Stimulated activated CD4-positive, alpha-beta T cell treated with anti-CD3 and anti-CD28 coated beads, Interleukin-12 subunit alpha, Interleukin-12 subunit beta, amount 100 ng/mL, for 24 hours (primary cell): ENCODE data around the gene CSMD2.

Source experiments
- DNase-seq, 2 experiments: peaks; one replicate each; pipeline ENCODE4 v3.0.0-alpha.2; 2020; ENCODE audit warnings: low read depth in 2 of 2

Gene CSMD2

DNA sequence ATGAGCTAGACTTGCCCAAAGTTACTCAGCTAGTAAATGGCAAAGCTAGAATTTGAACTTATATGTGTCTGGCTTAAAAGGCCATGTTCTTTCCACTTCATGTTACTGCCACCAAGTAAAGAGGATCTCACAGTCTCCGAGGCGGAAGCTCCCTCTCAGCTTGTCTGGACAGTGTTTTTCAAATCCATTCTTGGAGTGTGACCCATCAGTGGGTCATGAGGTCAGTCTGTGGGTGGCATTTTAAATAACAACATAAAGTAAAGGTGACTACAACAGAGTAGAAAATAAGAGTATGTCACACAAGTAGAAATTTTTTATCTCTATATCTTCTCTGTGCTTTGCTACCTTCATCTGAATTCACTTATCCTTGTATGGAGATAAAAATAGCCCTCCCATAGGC is 304.4 kb downstream of the CSMD2 start:
- no peak for DNase-seq

DNA sequence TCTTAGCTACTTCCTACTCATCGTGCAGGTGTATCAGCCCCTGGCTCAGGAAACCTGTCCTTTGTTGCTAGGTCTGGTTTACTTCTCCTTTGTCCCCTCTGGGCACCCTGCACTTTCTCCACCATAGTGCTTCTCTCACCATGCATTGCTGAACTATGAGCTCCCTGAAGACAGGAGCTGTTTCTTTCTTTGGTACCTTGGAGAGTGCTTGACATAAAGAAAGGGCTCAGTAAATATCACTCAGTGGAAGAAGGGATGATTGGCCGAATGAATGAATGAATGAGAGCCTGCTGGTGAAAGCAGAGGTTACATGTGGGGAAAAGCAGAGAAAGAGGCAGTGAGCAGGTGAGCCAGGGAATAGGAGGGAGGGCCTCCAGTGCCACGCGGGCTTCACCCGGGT is 310.9 kb downstream of the CSMD2 start:
- no peak for DNase-seq

DNA sequence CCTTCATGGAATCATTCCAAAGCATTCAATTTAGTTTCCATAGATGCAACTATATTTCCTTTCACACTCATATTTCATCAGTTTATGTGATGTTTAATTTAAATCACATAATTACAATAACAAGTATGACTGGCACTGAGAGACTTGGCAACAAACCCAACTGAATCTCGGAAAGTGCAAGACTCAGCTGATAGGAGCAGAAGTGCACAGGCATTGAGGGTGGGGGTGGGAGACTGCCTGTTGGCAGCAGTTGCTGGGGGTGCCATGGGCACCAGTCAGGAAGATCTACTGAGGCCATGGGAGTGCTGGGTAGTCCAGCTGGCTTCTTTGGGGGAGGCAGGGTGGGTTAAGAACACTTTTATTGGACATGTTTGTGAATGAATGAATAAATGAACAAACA is 311.6 kb downstream of the CSMD2 start:
- DNase-seq, result no peak

GRCh38 chr1:33852711-33853110 is 312.3 kb downstream of the CSMD2 start:
- DNase-seq, result no peak

DNA sequence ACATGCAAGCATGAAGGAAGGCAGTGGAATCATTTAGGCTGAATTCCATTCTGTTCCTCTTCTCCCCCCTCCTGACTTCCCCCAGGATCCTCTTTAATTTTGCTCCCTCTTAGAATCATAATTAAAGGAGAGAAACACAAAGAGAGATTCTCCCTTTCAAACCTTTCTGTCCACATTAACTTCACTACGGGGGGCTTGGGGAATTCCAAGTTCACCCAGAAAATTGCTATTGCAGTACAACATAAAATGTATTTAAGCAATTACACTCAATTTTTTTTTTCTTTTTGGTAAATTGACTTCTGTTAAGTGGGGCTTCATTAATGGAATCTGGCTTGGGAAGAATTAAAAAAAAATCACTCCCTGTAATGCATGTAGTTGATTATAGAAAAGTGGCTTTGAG is 314.5 kb downstream of the CSMD2 start:
- DNase-seq, result no peak

GRCh38 chr1:33849211-33849610 is 315.8 kb downstream of the CSMD2 start:
- DNase-seq, result no peak

- no peak for DNase-seq
Observed at GRCh38 chr1:33848205-33848937, 316.7 kb downstream of the CSMD2 start.

DNA sequence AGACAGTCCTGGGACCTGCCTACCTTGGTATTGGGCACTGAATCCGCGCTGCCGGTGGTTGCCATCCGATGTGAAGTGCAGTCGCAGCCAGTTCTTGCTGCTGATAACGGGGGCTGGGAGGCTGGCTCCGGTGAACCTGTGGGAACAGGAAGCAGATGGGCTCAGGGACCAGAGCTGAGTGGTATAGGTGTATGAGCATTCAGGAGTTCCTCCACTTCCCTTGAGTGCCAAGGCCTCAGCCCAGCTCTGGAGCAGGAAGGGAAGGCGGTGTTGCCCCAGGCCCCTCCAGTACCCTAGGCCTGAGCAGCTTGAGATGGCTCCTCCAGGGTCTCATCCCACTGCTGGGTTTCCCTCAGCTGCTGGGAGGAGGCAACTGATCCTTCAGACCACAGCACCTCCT is 318.2 kb downstream of the CSMD2 start:
- DNase-seq, result no peak

- DNase-seq, result no peak
Observed at GRCh38 chr1:33844166-33844565, 320.9 kb downstream of the CSMD2 start.

DNA sequence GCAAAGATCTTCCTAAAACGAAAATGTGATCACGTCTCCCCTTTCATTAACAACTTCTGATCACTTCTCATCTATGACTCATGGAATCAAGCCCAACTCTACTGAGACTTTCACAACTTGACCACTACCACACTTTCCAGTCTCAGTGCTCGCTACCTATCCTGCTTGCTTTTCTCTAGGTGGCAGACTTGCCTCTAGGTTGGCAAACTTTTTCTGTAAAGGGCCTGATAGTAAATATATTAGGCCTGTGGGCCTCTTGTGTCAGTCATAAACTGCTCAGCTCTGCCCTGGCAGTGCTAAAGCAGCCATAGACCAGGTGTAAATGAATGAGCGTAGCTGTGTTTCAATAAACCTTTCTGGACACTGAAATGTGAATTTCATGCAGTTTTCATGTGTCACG is 322.7 kb downstream of the CSMD2 start:
- DNase-seq, result no peak

DNA sequence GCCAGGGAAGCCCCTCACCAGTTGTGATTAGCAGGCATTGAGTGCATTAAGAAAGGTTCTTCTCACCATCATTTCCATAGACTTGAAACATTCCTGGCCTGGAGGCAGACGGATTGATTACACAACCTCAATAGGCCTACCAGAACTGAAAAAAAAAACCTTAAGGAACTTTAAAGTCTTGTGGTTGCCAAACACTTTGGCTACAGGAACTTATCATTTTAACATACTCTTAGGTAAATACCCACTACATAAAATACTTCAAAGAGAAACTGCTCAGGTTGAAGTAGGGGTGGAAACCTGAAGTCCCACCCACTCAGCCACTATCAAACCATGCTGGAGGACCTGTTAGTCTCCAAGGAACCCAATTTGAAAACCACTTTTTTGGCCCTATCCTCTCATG is 323.5 kb downstream of the CSMD2 start:
- DNase-seq, result no peak

DNA sequence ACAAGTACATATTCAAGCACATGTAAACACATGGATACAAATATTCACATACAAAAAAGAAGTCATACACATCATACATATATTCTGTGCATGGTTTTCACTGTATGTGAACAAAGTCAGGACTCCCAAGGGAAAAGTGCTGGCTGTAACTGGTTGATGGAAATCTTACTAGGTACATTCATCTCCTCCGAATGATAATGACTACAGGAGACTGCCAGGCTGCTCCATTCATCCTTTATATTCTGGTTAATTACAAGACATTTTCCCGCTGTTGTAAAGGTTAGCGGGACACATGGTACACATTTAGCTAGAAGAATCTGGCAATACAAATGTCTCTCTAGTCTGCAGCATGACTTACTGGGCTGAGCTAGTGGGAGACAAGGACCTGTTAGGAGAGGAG is 327.4 kb downstream of the CSMD2 start:
- no peak for DNase-seq

DNA sequence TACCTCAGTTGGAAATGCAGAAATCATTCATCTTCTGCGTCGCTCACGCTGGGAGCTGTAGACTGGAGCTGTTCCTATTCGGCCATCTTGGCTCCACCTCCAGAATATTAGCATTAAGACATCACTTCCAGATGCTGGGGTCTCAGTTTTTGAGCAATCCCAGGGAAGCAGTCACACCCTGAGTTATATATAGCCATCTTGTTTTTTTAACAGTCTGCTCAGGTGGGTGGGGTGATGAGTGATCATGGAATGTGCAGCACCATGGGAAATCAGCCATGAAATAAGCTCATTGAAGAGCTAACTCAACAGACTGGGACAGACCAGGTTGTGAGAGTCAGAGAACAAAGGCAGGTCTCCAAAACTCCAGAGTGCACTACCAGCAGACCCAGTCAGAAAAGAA is 328.1 kb downstream of the CSMD2 start:
- DNase-seq, result no peak

DNA sequence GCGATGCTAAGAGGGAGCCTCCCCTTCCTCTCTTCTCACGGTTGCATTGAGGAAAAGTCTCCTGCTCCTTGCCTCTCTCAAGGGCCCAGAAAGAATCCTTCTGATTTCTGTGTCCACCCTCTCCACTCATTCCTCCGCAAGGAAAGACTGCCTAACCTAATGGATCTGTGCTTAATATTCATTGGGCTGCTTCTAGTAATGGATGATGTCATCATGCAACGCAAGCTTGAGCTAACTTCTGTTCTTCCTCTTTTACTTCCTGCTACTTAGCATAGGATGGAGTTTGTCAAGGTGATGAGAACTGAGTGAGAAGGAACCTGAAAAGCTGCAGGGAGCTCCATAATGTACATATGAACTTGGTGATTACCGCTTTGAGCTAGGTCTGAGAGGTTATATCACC is 336.4 kb downstream of the CSMD2 start:
- DNase-seq, result no peak

DNA sequence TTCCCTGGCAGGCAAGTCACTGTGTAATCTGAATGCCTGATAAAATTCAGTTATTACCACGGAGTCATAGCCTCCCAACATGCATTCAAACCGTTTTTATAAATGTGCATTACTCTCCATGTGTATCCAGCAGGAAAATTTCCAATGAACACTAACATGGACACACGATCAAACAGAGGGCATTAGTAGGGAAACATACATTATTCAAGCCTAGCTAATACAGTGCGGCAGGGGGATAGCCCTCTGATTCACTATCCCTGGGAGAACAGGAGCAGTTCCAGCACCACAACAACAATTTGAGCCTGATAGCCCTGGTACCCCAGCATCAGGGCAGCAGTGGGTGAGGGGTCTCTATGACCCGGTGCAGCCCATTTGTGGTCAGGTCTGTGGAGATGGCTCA is 337.0 kb downstream of the CSMD2 start:
- no peak for DNase-seq

DNA sequence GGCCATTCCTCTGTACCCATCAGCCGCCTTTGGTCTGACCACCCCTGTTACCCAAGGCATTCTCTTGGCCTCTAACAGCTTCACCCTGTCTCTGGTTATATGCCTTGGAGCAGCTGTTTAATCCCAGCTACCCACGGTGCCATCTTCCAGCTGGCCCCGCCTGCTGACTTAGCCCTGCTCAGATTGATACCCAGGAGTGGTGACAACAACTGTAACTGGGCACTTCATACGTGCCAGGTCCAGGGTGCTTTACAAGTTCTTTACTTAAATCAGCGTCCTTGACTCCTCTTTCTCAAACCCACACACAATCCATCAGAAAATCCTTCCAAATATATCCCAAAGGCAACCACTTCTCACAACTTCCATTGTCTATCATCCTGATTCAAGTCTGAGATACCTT is 338.3 kb downstream of the CSMD2 start:
- no peak for DNase-seq

GRCh38 chr1:33826311-33826710 is 338.7 kb downstream of the CSMD2 start:
- DNase-seq, result no peak

- no peak for DNase-seq
Observed at GRCh38 chr1:33825506-33825905, 339.5 kb downstream of the CSMD2 start.

GRCh38 chr1:33824971-33825370 is 340.1 kb downstream of the CSMD2 start:
- DNase-seq, result no peak

DNA sequence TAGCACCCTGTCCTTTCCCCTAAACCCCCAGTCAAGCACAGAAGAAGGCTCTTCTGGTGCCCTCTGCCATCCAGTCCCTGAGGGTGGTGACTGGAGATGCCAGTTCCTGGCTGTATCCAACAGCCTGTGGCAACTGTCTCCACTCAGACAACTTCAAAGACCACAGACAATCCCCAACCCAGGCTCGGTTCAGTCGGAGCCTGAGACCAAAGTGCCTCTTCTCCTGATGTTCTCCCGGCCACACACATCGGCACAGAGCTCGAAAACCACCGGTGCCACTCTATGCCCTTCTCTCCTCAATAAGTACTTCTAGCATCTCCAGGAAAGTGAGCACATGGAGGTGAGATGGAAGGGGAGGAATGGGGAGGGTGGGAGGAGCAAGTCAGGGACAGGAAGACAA is 340.7 kb downstream of the CSMD2 start:
- DNase-seq, result no peak

GRCh38 chr1:33823830-33824229 is 341.2 kb downstream of the CSMD2 start:
- no peak for DNase-seq

- no peak for DNase-seq
Observed at GRCh38 chr1:33823401-33823800, 341.6 kb downstream of the CSMD2 start.

DNA sequence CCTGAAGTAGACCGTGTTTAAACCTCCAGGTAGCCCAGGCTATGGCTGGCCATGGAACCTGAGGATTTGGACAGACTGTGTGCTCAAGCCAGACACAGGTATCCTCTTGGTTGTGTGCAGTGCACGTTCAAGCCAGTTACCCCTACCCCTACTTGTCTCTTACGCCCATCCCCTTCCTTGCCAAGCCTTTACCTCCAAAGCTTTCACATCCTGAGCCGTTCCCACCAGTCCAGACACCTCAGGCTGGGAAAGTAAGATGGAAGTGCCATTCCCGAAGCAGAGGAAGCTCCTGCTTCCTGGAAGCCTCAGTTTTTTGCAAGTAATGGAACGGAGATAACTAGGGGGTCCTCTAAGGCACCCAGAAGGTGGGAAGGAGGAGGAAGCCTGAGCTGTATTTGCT is 342.6 kb downstream of the CSMD2 start:
- no peak for DNase-seq

GRCh38 chr1:33821291-33821690 is 343.7 kb downstream of the CSMD2 start:
- no peak for DNase-seq
